ENCODE measurements around the gene TECPR2.

TECPR2 gene

GRCh38 chr14:102375119-102375518, 12.4 kb downstream of the TECPR2 start:
- TF ChIP-seq CTCF (IDR thresholded peaks at IDR 0.05; ENCODE audit: control insufficient read depth, extremely low read depth, insufficient read depth), result no peak
- H3K4me3 ChIP-seq (ENCODE audit: low read depth, low read length), result no peak overlapping the region
- DNase-seq (ENCODE audit: low read depth), result no peak

- no peak for DNase-seq (ENCODE audit: low read depth)
- no peak for TF ChIP-seq CTCF (IDR thresholded peaks at IDR 0.05; ENCODE audit: control insufficient read depth, extremely low read depth, insufficient read depth)
- H3K4me3 ChIP-seq (ENCODE audit: low read depth, low read length), result no peak overlapping the region
Measured at GRCh38 chr14:102377696-102378095, 15.0 kb downstream of the TECPR2 start.

DNA sequence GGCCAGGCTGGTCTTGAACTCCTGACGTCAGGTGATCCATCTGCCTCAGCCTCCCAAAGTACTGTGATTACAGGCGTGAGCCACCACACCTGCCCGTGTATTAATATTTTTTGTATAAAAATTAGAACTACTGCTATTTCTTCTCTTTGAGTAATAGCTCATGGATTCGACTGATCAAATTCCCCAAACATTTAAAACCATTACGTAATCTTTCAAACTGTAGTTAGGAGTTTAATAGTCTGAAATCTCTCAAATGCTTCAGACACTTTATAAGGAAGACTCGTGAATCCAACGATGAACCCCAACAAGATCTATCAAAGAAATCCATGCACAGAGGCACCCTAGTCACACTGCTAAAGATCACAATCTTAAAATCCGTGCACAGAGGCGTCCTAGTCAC, 16.1 kb downstream of the TECPR2 start:
- H3K4me3 ChIP-seq (ENCODE audit: low read depth, low read length), result no peak overlapping the region
- TF ChIP-seq CTCF (IDR thresholded peaks at IDR 0.05; ENCODE audit: control insufficient read depth, extremely low read depth, insufficient read depth), result no peak
- DNase-seq (ENCODE audit: low read depth), result no peak

- no peak overlapping the region for H3K4me3 ChIP-seq (ENCODE audit: low read depth, low read length)
- TF ChIP-seq CTCF (IDR thresholded peaks at IDR 0.05; ENCODE audit: control insufficient read depth, extremely low read depth, insufficient read depth), result no peak
- no peak for DNase-seq (ENCODE audit: low read depth)
Measured at GRCh38 chr14:102387086-102387485, 24.3 kb downstream of the TECPR2 start.

DNA sequence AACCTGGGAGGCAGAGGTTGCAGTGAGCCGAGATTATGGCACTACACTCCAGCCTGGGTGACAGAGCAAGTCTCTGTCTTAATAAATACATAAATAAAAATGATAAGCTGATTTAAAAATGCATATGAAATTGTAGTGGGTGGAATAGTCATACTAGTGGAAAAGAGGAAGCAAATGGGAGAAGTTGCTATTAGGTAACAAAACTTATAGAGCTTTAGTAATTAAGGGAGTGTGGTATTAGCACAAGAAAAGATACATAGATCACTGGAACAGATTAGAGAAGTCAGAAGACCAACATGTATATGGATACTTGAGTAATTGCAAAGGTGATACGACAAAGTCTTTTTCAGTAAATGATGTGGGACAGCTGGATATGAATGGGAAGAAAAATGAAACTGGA, 26.5 kb downstream of the TECPR2 start:
- TF ChIP-seq CTCF (IDR thresholded peaks at IDR 0.05; ENCODE audit: control insufficient read depth, extremely low read depth, insufficient read depth), result no peak
- no peak overlapping the region for H3K4me3 ChIP-seq (ENCODE audit: low read depth, low read length)
- DNase-seq (ENCODE audit: low read depth), result no peak

GRCh38 chr14:102390064-102390855, 27.5 kb downstream of the TECPR2 start:
- no peak for DNase-seq (ENCODE audit: low read depth)
- H3K4me3 ChIP-seq (ENCODE audit: low read depth, low read length), result no peak overlapping the region
- TF ChIP-seq CTCF (IDR thresholded peaks at IDR 0.05; ENCODE audit: control insufficient read depth, extremely low read depth, insufficient read depth), result no peak

DNA sequence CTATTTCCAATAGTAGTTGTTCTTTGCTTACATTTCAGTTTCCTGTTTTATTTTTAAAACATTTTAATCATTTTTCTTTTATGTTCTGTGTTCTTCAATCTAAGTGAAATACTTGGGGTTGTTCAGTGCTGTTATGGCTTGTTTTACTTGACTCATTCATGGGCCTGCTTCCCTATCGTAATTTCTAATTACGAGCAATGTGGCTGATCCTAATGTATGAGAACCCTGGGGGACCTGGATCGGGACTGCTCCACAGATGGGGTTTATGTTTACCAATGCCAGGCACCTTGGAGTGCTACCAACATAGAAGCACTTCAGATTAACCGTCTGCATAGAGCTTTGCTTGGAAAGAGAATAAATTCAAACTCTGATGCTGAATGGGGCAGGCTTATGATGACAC, 29.8 kb downstream of the TECPR2 start:
- no peak for TF ChIP-seq CTCF (IDR thresholded peaks at IDR 0.05; ENCODE audit: control insufficient read depth, extremely low read depth, insufficient read depth)
- H3K4me3 ChIP-seq (ENCODE audit: low read depth, low read length), result no peak overlapping the region
- no peak for DNase-seq (ENCODE audit: low read depth)

All from LNCaP clone FGC (cell line).